Measurements from ENCODE around the gene PPARG. TPM values are rescaled to one million over a fixed set of nuclear protein-coding genes. Genes with fewer than 3 reads are reported as not detected.
"Not testable (repeated sequence)": the region's sequence is repeated elsewhere in the genome, so short reads cannot be mapped to it uniquely, and the experiment has no call there.

Gene PPARG
- total RNA-seq, 1 experiment from 2014 or later, result 64.8 TPM

- no peak for DNase-seq (ENCODE audit: low spot score)
Observed at GRCh38 chr3:12279591-12280326, 9.1 kb upstream of the PPARG start.

- DNase-seq (ENCODE audit: low spot score), result no peak
Observed at GRCh38 chr3:12280357-12280806, 8.5 kb upstream of the PPARG start.

GRCh38 chr3:12284591-12284990, 4.3 kb upstream of the PPARG start:
- no peak for DNase-seq (ENCODE audit: low spot score)

GRCh38 chr3:12285003-12285555, 3.8 kb upstream of the PPARG start:
- DNase-seq (ENCODE audit: low spot score), result no peak

- not testable (repeated sequence) for DNase-seq (ENCODE audit: low spot score)
Observed at GRCh38 chr3:12285779-12286178, 3.1 kb upstream of the PPARG start.

- DNase-seq (ENCODE audit: low spot score), result no peak
Observed at GRCh38 chr3:12286504-12286903, 2.4 kb upstream of the PPARG start.

- peak; percentile 39 for DNase-seq (ENCODE audit: low spot score)
Observed at GRCh38 chr3:12286927-12287726, 1.7 kb upstream of the PPARG start.

- DNase-seq (ENCODE audit: low spot score), result peak; percentile 37
Observed at GRCh38 chr3:12287727-12288181, 1.1 kb upstream of the PPARG start.

- peak; percentile 58 for DNase-seq (ENCODE audit: low spot score)
Observed at GRCh38 chr3:12289524-12289923, 654 bp downstream of the PPARG start.

GRCh38 chr3:12292770-12293169, 3.9 kb downstream of the PPARG start:
- peak; percentile 26 for DNase-seq (ENCODE audit: low spot score)

GRCh38 chr3:12294885-12295580, 6.2 kb downstream of the PPARG start:
- DNase-seq (ENCODE audit: low spot score), result no peak

- DNase-seq (ENCODE audit: low spot score), result no peak
Observed at GRCh38 chr3:12296511-12296910, 7.6 kb downstream of the PPARG start.

- peak; percentile 32 for DNase-seq (ENCODE audit: low spot score)
Observed at GRCh38 chr3:12299026-12299425, 10.2 kb downstream of the PPARG start.

GRCh38 chr3:12300137-12300536, 11.3 kb downstream of the PPARG start:
- peak; percentile 67 for DNase-seq (ENCODE audit: low spot score)

- DNase-seq (ENCODE audit: low spot score), result no peak
Observed at GRCh38 chr3:12301031-12301430, 12.2 kb downstream of the PPARG start.

GRCh38 chr3:12301513-12301912, 12.6 kb downstream of the PPARG start:
- no peak for DNase-seq (ENCODE audit: low spot score)

- DNase-seq (ENCODE audit: low spot score), result no peak
Observed at GRCh38 chr3:12302564-12302963, 13.7 kb downstream of the PPARG start.

GRCh38 chr3:12303534-12303933, 14.7 kb downstream of the PPARG start:
- DNase-seq (ENCODE audit: low spot score), result no peak

GRCh38 chr3:12303993-12304392, 15.1 kb downstream of the PPARG start:
- DNase-seq (ENCODE audit: low spot score), result no peak

- DNase-seq (ENCODE audit: low spot score), result no peak
Observed at GRCh38 chr3:12307136-12307535, 18.3 kb downstream of the PPARG start.

- DNase-seq (ENCODE audit: low spot score), result peak; percentile 56
Observed at GRCh38 chr3:12308517-12308916, 19.6 kb downstream of the PPARG start.

GRCh38 chr3:12309716-12310115, 20.8 kb downstream of the PPARG start:
- DNase-seq (ENCODE audit: low spot score), result no peak

Measured in HT-29 (cell line).